ENCODE results near the gene ZNF500.

ZNF500 gene

DNA sequence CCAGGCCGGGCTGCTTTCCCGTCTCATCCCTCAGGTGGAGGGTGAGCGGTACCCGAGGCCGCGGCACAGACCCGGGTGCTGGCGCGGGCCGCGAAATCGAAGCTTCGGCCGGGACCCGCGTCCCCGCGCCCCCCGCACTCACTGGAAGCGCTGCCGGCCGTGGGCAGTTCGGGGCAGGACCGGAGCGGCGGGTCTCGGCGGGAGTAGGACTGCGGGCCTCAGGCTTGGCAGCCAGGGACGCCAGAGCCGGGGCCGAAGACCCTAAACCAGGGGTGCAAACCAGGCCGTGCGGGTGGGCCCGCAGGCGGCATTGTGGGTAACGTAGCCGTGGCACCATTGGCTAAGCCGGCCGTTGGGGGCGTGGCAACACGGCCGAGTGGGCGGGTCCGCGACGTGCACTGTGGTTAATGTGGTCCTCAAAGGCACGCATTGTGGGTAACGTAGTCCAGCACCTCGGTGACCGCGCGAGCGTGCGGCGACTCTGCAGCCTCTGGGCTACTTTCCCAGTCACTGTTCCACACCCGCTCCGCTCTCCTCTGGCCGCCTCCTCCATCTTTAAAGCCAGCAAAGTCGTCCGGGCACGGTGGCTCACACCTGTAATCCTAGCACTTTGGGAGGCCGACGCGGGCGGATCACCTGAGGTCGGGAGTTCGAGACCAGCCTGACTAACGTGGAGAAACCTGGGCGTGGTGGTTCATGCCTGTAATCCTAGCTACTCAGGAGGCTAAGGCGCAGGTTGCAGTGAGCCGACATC lies at the start of gene ZNF500:
Gene ZNF500, minus strand, starts transcription at position 288 of the 754 bp plus-strand sequence. CDS start 1,184 bp downstream, outside the sequence.
- DNase-seq (ENCODE audit: low read depth) = peak; percentile 97

DNA sequence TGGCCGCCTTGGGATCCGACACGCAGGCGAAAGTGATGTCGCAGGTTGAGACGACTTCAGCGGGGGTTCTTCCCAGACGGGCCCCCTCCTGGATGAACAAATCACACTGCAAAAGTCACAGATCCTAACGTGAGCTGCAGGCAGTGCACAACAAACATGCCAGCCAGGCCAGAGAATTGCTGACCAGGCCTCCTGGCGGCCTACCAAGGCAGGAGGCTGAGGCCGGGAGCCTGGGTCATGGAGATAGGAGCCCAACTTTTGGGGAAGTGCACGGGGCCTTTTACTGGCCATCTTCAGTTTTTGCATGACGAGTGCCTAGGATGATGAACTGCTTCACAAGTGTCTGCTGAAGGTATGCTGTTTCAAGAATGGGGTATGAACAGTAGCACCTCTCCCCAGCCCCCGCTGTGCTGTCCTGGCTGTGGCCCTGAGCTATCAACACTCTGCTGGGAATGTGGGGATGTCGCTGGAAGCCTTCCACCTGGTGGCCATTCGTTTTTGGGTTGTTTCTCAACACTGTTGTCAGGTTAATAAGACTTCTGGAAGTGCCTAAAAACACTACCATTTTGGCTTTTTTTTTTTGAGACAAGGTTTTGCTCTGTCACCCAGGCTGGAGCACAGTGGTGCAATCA lies 47.7 kb upstream of the ZNF500 start:
- no peak for DNase-seq (ENCODE audit: low read depth)

DNA sequence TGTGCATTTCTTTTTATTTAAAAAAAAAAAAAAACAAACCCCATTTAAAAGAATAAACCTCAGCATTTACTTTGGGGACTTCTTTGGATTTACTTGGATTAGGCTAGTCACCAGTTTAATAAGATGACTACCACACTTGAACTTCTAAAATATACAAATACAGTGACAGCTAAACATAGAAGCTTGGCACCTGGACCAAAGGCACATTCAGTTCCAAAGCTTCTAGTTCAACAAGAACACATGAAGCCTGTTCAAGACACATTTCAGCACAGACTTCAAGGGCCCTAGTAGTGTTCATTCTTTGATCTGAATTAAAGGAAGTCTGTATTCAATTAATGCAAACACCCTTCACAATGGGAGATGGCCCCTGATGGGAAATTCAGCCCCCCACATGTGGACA lies 47.1 kb upstream of the ZNF500 start:
- DNase-seq (ENCODE audit: low read depth) = no peak

DNA sequence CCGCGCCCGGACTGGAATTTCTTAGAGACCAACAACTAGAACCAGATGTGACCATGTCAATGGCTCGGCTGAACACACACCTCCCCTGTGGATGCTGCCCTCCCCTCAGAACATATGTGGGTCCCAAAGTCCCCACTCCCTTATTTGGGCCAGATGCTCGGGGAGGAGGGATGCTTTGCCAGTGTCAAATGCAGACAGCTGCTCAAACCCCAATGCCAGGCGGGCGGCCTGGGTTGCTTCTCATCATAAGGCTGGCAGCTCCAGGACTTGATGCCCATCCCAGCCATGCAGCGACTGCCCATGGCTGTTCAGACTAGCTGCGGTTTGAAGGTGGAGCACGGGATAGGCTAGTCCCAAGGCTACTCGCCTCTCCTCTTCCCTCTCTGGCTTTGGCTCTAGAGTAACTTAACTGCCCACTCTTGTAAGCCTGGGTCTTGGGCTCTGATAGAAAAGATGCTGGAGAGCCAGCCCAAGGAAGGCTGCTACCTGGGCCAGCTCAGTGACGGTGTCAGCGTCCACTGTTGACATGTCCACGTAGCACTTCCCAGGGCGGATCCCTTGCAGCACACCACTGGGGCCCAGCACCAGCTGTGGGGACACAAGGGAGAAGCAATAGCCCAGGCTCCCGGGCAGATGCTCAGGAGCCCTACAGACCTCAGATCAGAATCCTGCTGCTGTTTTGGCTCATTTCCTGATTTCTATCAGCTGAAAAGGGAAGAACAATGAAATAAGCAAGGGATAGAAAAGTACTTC lies 46.5 kb upstream of the ZNF500 start:
- no peak for DNase-seq (ENCODE audit: low read depth)

DNA sequence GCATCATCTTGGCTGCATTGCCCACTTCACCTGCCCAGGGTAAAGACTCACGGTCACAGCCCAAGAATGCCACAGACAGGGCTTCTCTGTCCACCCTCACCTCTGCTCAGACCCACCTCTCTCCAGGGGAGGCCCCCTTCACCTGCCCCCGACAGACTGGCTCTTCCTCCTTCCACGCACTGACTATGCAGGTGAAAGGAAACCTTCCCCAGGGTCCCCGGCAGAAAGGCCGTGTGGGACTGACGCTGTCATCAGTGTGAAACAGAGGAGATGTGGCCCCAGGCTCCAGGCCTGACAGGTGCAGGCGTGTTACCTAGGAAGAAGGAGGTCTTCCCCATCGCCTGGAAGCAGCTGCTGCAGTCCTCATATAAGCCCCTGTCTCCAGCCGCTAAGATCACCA lies 44.8 kb upstream of the ZNF500 start:
- DNase-seq (ENCODE audit: low read depth) = no peak

DNA sequence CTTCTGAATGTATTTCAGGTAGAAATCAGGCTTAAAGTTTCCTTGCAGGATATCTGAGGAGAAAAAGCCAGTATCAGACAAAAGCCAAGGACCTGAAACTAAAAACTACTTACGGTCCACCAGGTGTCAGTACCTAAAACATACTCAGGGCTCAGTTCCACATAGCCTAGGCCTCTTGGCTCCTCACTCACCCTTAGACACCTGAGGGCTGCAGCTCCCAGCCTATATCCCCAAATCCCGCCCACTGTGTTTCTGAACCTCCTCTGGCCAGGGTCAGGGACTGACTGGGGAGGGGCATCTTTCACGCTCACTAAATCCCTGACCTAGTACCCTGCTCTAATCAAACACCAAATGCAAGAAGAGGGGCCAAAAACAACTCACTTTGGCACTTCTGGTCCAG lies 44.3 kb upstream of the ZNF500 start:
- DNase-seq (ENCODE audit: low read depth) = no peak

DNA sequence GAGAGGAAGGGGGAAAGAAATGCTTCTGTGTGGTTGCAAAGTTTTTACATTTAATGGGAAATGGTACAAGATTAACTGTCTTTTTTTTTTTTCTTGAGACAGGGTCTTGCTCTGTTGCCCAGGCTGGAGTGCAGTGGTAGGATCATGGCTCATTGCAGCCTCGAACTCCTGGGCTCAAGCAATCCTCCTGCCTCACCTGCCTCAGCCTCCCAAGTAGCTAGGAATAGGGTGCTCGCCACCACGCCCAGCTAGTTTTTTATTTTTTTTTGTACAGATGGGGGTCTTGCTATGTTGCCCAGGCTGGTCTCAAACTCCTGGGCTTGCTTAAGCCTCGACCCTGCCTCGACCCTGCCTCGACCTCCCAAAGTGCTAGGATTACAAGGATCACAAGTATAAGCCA lies 39.3 kb upstream of the ZNF500 start:
- DNase-seq (ENCODE audit: low read depth) = no peak

DNA sequence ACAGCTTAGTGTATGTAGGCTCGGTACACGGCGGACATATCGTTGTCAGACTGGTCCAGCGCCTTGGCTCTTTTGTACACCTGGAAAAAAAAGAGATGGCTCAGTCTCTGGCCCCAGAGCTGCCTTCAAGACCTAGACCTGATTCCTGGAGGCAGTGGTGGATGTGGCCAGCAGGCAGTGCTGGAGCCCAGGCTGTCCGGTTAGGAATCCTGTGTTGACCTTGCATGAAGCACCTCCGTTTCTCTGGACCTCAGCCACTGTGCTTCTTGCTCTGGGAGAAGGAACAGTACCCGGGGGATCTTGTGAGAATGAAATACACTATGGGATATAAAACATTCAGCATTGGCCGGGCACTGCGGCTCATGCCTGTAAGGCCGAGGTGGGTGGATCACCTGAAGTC lies 38.3 kb upstream of the ZNF500 start:
- no peak for DNase-seq (ENCODE audit: low read depth)

DNA sequence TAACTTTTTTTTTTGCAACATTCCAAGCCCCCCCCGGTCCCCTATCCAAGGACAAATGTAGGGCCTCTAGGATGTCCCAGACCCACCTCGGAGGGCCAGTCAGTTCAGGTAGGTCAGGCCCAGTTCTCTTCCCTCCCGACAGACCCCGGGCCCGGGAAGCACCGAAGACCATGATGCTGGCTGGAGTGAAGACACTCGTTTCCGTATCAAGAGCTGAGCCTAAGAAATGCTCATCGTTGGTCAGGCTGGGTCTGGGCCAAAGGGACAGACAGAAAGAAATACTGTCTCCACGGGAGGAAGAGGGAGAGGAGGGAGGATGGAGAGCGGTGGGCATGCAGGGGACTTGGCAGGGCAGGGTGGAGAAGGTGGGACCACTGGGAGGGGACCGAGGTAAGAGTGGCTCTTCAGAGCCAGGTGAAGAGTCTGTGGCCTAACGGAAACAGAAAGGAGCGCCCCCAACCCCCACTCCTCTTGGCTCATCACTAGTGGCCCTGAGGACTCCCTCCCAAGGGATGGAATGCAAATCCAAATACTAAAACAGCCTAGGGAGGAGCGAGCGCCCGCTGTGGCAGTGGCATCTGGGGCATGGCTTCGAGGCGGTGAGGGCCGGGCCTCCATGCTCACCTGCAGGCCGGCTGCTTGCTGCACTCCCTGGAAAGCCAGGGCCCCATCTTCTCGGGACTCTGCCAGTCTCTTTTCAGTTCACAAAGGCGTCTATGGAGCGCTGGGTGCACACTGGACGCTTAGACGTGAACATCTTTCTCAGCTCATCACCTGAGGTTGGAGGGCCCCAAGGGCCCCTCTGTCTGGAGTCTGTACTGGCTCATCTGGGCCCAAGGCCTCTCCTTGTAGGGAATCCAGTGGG lies 37.2 kb upstream of the ZNF500 start:
- no peak for DNase-seq (ENCODE audit: low read depth)

DNA sequence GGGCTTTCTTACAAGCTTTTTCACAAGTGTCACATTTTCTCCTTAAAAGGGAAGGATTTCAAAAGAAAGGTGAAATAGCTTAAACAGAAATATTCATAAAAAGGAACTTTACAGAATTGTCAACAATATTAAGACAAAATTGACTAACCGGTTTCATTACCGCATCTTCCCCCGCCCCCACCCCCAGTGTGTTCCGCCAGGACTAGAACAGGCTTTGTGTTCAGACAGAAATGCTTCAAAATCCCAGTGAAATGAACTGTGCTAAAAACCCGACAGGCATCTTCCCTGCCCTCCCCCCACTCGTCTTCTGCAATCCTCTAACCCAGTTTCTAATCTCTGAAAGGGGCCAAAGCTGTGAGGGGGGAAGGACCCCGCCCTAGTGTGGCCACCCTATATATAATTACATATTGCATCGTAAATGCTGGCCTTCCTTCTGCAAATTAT lies 36.5 kb upstream of the ZNF500 start:
- DNase-seq (ENCODE audit: low read depth) = no peak

DNA sequence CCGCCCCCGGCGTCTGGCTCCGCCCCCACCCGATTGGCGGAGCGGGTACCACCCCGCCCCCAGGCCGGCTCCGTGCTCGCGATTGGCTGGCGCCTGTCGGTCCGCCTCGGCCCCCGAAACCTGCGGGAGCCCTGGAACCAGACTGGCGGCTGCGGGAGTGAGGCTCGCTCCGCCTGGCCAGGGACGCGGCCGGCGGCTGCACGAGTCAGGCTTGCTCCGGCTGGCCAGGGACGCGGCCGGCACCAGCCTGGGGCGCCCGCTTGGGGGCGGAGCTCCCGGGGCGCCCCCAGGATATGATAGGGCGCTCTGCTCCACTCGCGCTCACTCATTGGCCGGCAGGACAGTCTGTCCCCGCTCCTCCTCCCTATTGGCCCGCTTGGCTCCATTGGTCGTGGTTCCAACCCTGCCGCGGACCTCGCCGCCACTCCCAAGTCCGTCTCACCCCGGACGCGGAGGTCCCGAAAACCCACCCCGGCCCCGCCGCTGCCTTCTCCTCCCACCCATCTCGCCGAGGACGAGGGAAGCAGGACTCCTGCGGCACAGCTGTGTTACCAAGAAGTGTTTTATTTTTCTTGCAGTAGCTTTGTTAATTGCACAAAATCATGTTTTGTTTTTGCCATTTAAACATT lies 35.8 kb upstream of the ZNF500 start:
- peak; percentile 84 for DNase-seq (ENCODE audit: low read depth)

DNA sequence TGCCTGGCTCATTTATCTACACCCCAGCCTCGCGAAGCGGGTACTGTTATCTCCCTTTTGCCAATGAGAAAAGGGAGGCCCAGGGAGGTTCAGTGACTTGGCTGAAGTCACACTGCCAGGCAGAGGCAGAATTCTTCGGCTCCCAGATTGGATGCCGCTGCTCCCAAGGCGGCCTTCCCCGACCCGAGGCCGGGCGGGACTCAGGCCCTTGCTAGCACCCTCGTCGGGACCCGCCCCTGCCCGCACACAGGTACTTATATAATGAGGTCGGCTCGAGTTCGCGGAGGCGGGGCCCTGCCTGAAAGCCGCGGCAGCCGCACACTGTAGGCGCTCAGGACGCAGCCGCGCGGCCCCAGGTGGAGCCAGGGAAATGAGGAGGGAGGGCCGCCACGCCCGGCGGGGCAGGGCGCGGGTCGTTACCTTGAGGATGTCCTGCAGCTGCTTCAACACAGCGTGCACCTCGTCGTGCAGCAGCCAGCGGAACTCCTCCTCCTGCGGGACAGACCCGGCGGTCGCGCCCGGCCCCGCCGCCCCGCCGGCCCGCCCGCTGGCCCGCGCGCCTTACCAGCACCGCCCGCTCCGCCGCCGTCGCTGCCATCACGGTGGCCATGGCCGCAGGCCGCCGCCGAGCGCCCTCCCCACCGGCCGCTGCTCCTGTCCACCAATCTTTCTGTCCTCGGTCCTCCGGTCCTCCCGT lies 35.1 kb upstream of the ZNF500 start, which contains the start of gene ROGDI:
Gene ROGDI, minus strand, starts transcription at position 672 of the 697 bp plus-strand sequence. Its CDS starts 62 bp downstream, at position 610.
- DNase-seq (ENCODE audit: low read depth) = peak; percentile 59

DNA sequence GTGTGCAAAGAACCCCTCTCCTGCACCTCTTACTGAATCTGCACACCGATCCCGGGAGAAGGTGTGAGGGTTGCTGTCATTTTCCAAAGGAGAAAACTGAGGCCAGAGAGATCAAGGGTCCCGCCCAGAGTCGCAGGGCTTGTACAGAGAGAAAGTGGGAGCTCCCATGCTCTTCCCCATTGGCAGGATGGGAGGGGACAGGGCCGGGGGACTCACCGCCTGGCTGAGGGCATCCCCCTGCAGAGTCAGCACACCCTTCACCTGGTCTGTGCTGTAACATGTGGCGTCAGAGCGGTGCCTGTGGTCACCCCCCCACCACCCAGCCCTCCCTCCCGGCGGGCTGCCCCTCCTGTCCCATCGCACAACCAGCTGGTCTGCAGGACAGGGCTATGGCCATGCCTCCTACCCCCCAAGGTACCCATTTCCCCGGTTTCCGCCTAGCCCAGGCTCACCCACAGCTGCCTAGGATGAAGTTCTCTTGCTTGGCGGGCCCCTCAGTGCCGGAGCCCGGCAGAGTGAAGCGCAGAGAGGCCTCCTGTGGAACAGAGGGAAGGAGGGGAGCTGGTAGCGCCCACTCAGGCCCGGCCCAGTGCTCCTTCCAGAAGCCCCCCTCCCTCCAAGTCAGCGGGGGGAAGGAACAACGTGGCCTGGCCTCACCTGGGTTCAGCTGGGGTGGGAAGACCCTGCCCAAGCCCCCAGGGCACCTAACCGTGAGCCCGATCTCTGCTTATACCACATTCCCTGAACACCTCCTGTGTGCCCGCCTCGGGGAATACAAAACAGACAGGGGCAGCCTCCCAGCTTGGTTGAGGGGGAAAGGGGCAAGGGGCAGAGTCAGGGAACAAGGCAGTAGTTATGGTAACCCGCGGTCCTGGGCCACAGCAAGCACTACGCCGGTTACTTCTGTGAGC lies 34.3 kb upstream of the ZNF500 start:
- no peak for DNase-seq (ENCODE audit: low read depth)

DNA sequence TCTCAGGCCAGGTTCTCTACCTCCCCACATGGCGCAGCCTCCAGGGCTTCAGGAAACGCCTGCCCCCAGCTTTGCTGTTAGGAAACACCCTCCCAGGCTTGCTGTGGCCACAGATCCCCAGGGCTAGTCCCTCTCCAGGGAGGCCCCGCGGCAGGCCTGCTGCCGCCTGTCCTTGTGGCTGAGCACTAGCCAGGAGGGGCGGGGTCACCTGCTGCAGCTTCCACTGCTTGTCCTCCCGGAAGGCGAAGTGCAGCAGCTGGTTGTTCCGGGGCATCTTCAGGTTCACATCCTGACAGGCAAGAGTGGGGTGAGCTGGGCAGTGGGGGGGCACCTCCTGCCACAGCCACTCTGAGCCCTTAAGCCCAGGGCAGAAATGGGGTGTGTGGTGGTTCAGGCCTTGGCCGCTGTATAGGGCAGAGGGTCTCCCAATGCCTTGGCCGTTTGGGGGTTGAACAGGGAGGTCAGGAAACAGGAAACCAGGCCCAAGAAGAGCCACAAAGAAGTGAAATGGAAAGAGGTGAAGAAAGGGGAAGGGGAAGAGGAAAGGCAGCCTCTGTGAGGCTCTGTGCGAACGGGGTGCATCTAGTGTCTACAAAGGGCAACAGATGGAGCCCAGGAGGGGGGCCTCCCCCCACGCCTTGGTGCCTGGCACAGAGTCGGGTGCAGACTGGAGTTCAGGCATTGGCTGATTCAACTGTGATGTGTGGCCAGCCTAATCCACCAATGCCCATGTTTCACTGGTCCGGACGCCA lies 33.5 kb upstream of the ZNF500 start:
- DNase-seq (ENCODE audit: low read depth) = no peak

DNA sequence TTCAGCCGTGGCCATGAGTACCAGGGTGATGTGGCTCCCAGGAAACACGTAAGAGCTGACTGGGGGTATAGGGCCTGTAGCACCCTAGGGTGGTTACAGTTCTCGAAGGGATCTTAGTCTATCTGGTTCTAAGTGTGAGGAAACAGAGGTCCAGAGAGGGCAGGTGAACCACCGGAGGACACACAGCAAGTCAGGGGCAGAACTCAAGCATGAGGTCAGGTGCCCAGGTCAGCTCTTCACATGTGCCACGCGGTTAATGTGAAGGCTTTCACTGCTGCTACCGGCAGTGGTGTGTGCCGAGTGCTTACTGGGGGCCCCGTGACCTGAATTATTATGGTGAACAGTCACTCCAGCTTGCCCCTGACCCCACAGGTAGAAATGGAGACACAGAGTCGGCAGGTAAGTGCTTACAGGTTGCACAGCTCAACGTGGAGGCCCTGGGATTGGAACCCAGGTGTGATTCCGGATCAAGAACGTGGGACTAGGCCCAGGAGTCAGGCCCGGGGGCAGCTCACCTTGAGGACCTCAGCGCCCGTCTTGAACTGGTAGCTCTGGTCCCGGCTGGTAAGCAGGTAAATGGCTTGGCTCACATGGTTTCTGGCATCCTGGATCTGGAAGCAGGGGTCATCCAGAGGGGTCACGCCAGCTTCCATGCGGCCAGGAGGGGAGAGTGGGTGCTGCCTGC lies 32.4 kb upstream of the ZNF500 start:
- DNase-seq (ENCODE audit: low read depth) = no peak

DNA sequence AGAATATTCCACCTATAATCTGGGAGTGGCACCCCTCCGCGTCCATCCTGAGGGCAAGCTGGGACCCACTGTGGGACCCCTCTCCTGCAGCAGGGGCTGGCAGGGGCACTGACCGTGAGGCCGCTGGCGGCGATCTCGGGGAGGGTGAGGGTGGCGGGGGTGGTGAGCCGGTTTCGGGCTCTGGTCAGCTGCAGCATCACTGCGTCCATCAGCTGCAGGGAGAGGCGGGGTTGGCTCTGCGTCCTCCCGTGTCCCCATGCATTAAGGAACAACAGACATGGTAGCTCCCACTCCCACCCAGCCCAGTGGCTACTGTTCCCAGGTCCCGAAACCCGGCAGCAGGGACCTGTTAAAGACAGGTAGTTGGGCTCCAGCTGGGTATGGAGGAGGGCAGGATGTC lies 31.5 kb upstream of the ZNF500 start:
- DNase-seq (ENCODE audit: low read depth) = no peak

DNA sequence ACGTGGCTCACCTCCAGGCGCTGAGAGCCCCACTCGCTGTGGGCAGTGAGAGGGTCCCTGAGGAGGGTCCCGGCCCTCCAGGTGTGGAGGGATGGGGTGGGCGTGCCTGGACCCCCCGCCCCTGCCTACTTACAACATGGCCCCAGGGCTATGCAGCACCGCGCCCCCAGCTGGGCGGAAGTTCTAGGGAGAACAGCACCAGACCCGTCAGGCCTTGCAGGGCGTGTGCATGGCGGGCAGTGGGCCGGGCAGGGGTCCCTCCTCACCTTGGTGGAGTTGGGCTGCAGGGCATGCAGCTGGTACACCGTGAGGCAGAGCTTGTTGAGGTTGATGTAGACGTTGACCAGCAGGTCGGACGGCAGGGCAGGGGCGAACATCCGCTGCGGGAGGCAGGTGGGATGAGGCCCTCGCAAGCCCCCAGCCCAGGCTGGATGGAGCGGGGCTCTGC lies 30.9 kb upstream of the ZNF500 start:
- DNase-seq (ENCODE audit: low read depth) = no peak
